C4-2B (cell line): ENCODE measurements around the gene STRAP.

ENCODE experiments used
- H3K27ac ChIP-seq: fragments of 450-650 bp; 2 replicates; pipeline ENCODE4 v1.5.1; 2017
- ZFX ChIP-seq: fragments of 450-650 bp; IDR thresholded peaks from 2 replicates; pipeline ENCODE4 v1.6.1; 2017
- TF ChIP-seq, protein P1 (sequence below): fragments of 450-650 bp; conservative IDR thresholded peaks from 2 replicates; pipeline ENCODE4 v1.5.1; 2017; ENCODE audit warnings: mild to moderate bottlenecking

STRAP gene

GRCh38 chr12:15848606-15849005 is 33.6 kb upstream of the STRAP start:
- TF ChIP-seq ZFX = no peak
- TF ChIP-seq, protein P1, sequence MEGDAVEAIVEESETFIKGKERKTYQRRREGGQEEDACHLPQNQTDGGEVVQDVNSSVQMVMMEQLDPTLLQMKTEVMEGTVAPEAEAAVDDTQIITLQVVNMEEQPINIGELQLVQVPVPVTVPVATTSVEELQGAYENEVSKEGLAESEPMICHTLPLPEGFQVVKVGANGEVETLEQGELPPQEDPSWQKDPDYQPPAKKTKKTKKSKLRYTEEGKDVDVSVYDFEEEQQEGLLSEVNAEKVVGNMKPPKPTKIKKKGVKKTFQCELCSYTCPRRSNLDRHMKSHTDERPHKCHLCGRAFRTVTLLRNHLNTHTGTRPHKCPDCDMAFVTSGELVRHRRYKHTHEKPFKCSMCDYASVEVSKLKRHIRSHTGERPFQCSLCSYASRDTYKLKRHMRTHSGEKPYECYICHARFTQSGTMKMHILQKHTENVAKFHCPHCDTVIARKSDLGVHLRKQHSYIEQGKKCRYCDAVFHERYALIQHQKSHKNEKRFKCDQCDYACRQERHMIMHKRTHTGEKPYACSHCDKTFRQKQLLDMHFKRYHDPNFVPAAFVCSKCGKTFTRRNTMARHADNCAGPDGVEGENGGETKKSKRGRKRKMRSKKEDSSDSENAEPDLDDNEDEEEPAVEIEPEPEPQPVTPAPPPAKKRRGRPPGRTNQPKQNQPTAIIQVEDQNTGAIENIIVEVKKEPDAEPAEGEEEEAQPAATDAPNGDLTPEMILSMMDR = no peak

DNA sequence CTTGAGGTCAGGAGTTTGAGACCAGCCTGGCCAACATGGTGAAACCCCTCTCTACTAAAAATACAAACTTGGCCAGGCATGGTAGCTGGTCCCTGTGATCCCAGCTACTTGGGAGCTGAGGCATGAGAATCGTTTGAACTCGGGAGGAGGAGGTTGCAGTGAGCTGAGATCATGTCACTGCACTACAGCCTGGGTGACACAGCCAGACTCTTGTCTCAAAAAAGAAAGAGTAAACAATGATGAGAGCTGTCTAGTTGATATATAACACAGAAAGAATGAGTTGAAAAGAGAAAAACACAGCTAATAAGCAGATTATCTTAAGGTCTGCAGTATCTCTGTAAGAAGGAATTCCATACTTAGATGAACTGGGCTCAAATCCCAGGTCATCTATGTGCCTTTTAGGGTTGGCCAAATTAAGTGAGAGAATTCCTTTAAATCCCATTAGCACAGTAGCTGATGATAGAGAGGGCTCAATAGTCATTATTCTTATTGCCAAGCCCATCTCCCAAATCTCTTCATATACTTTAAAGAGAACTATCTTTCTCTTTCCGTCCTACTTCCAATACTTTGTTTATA is 31.1 kb upstream of the STRAP start:
- no peak overlapping the region for H3K27ac ChIP-seq
- no peak for TF ChIP-seq ZFX
- TF ChIP-seq, protein P1 = no peak

More at GRCh38 chr12:15848606-15849005, 33.6 kb upstream of the STRAP start:
- no peak overlapping the region for H3K27ac ChIP-seq

DNA sequence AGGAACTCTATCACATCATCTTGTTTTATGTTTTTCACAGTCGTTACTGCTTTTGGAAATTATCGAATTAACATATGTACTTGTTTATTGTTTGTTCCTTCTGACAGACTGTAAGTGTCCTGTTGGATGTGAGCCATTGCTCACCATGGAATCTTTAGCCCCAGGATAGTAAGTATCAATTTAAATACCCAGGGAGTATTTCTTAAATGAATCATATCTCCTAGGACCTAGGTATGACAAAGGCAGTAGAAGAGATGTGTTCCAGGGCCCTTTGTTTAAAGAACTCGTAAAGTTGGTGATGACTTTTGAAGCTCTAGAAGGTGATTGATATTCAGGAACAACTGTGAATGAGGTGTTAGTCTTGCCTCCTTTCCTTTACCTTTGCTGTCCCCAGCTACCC is 30.3 kb upstream of the STRAP start:
- H3K27ac ChIP-seq = no peak overlapping the region
- TF ChIP-seq ZFX = no peak
- TF ChIP-seq, protein P1 = no peak

DNA sequence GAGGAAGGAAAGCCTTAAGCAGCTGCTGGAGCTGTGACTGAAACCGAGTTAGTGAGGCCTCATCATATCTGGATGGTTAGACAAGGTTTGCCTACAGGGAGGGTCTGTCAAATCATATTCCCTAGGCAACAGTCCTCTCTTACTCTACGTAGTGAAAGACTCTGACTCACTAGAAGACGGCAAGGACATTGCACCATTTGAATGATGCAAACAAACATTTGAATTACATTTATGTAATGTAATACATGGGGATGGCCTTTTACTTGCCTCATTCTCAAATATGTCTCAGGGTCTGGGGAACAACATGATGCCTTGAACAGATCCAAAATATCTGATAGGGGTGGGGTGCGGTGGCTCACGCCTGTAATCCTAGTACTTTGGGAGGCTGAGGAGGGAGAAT is 29.8 kb upstream of the STRAP start:
- no peak overlapping the region for H3K27ac ChIP-seq
- TF ChIP-seq, protein P1 = no peak

DNA sequence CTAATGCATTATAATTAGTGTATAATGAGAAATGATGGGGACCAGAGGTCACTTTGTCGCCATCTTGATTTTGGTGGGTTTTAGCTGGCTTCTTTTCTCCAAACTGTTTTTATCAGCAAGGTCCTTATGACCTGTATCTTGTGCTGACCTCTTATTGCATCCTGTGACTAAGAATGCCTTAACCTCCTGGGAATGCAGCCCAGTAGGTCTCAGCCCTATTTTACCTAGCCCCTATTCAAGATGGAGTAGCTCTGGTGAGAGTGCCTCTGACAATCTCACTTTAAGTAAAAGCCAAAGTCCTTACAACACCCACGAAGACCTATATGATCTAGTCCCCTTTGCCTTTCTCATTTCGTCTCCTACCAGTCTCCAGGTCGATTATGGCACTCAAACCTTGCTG is 28.3 kb upstream of the STRAP start:
- H3K27ac ChIP-seq = no peak overlapping the region
- TF ChIP-seq, protein P1 = no peak
- no peak for TF ChIP-seq ZFX

DNA sequence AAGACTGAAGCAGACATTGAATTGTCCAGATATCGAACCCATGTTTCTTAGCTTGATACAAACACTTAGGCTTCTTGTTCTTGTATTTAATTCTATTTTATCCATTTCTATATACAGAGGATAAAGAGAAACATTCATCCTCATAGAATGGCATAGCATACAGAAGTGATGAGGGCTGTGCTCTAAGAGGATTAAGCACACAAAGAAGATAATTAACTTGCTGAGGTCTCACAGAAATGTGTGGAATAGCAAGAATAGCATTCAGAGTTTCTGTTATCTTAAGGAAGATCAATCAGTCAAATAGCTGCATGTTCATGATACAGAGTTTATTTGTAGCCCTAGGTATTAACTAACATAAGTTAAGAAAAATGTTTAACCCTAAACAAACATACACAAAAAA is 27.3 kb upstream of the STRAP start:
- no peak overlapping the region for H3K27ac ChIP-seq
- TF ChIP-seq, protein P1 = no peak
- TF ChIP-seq ZFX = no peak

- TF ChIP-seq ZFX = no peak
- TF ChIP-seq, protein P1 = no peak
- no peak overlapping the region for H3K27ac ChIP-seq
Observed at GRCh38 chr12:15855646-15856045, 26.5 kb upstream of the STRAP start.
